Endothelial cell of umbilical vein (primary cell): Measurements from ENCODE around the gene HOXD3.

ENCODE experiments used
- CTCF ChIP-seq, 2 donors: IDR thresholded peaks; 1 replicate in 1 of 2; 2 replicates in 1 of 2; pipeline ENCODE4 v1.5.1; 2011; ENCODE audit warnings: low read length in 2 of 2, mild to moderate bottlenecking in 2 of 2, moderate library complexity in 2 of 2, control low read depth in 1 of 2, inconsistent platforms in 1 of 2, low read depth in 1 of 2; ENCODE audit not compliant: insufficient read depth in 1 of 2; ENCODE audit errors: extremely low read depth in 1 of 2
- EZH2 ChIP-seq: IDR thresholded peaks from 2 replicates; pipeline ENCODE4 v1.6.1; 2012; ENCODE audit warnings: borderline replicate concordance, low read depth, mild to moderate bottlenecking, moderate library complexity, low read length, inconsistent platforms; ENCODE audit not compliant: severe bottlenecking
- GATA2 ChIP-seq: IDR thresholded peaks from 2 replicates; pipeline ENCODE4 v1.7.0; 2011; ENCODE audit warnings: low read depth, mild to moderate bottlenecking, moderate library complexity, mixed read lengths, low read length; ENCODE audit not compliant: insufficient read length, insufficient read depth
- JUN ChIP-seq: IDR thresholded peaks from 2 replicates; pipeline ENCODE4 v1.6.1; 2011; ENCODE audit warnings: borderline replicate concordance, low read depth; ENCODE audit not compliant: insufficient read length, insufficient read depth
- POLR2A ChIP-seq: IDR thresholded peaks from 2 replicates; pipeline ENCODE4 v1.6.1; 2012; ENCODE audit warnings: low read depth, mild to moderate bottlenecking, control low read depth, low read length
- POLR2AphosphoS5 ChIP-seq: IDR thresholded peaks from 2 replicates; pipeline ENCODE4 v1.6.1; 2012; ENCODE audit warnings: low read depth, mild to moderate bottlenecking, control low read depth, low read length, moderate library complexity; ENCODE audit not compliant: insufficient read depth

- TF ChIP-seq POLR2AphosphoS5 (no peak), JUN (no peak), CTCF (IDR thresholded peaks at IDR 0.05; ENCODE audit: extremely low read depth in 1 of 2, insufficient read depth in 1 of 2, low read depth in 1 of 2, low read length in 2 of 2) (no peak), POLR2A (no peak), EZH2 (no peak), GATA2 (no peak)
Observed at GRCh38 chr2:176167398-176167797, 10.3 kb downstream of the HOXD3 start.
